ENCODE measurements around the gene LRCH3.
A peak's percentile ranks its signal among the peaks of the same experiment; 100 is the strongest.

Gene LRCH3

GRCh38 chr3:197820550-197821335 lies 29.7 kb downstream of the LRCH3 start:
- TF ChIP-seq CTCF (IDR thresholded peaks at IDR 0.05; ENCODE audit: extremely low read depth, missing control alignments) = no peak
- DNase-seq (ENCODE audit: low spot score) = no peak

- no peak for TF ChIP-seq CTCF (IDR thresholded peaks at IDR 0.05; ENCODE audit: extremely low read depth, missing control alignments)
- DNase-seq (ENCODE audit: low spot score) = no peak
Measured at GRCh38 chr3:197829397-197830045, 38.5 kb downstream of the LRCH3 start.

- DNase-seq (ENCODE audit: low spot score) = no peak
- TF ChIP-seq CTCF (IDR thresholded peaks at IDR 0.05; ENCODE audit: extremely low read depth, missing control alignments) = no peak
Measured at GRCh38 chr3:197830308-197830966, 39.4 kb downstream of the LRCH3 start.

GRCh38 chr3:197830967-197831313 lies 39.9 kb downstream of the LRCH3 start:
- no peak for DNase-seq (ENCODE audit: low spot score)
- TF ChIP-seq CTCF (IDR thresholded peaks at IDR 0.05; ENCODE audit: extremely low read depth, missing control alignments) = no peak

GRCh38 chr3:197833930-197834715 lies 43.1 kb downstream of the LRCH3 start:
- peak; percentile 50 for DNase-seq (ENCODE audit: low spot score)
- no peak for TF ChIP-seq CTCF (IDR thresholded peaks at IDR 0.05; ENCODE audit: extremely low read depth, missing control alignments)

- no peak for TF ChIP-seq CTCF (IDR thresholded peaks at IDR 0.05; ENCODE audit: extremely low read depth, missing control alignments)
- DNase-seq (ENCODE audit: low spot score) = peak; percentile 49
Measured at GRCh38 chr3:197835509-197835908, 44.5 kb downstream of the LRCH3 start.
